Prostate gland (tissue), 2 donors: ENCODE data around the gene ATP13A1.

Source experiments
- CTCF ChIP-seq, 4 experiments: fragments of 200-600 bp in 2 of 4; fragments of 450-650 bp in 2 of 4; sonication (generic) in 2 of 4; IDR thresholded peaks; 1 replicate in 3 of 4; 2 replicates in 1 of 4; pipeline ENCODE4 v1.5.1; 2016 to 2019; ENCODE audit warnings: antibody characterized with exemption in 4 of 4, mild to moderate bottlenecking in 2 of 4, moderate library complexity in 2 of 4
- POLR2AphosphoS5 ChIP-seq: sonication (generic); formaldehyde crosslinking; IDR thresholded peaks from one replicate; pipeline ENCODE4 v1.6.1; 2017; ENCODE audit warnings: antibody characterized with exemption

GRCh38 chr19:19655051-19655594 is 8.4 kb downstream of the ATP13A1 start:
- no peak for TF ChIP-seq CTCF (IDR thresholded peaks at IDR 0.05)
- no peak for TF ChIP-seq POLR2AphosphoS5
